ENCODE results near the gene AUTS2.
A peak's percentile ranks its signal among the peaks of the same experiment; 100 is the strongest.
"Not testable (repeated sequence)": the region's sequence is repeated elsewhere in the genome, so short reads cannot be mapped to it uniquely, and the experiment has no call there.

Gene AUTS2

GRCh38 chr7:70622936-70623335, 1024.7 kb downstream of the AUTS2 start:
- DNase-seq (ENCODE audit: extremely low read depth in 1 of 2, low read depth in 1 of 2), result no peak

GRCh38 chr7:70624500-70625103, 1026.3 kb downstream of the AUTS2 start:
- DNase-seq (ENCODE audit: extremely low read depth in 1 of 2, low read depth in 1 of 2), result no peak

GRCh38 chr7:70627461-70627860, 1029.2 kb downstream of the AUTS2 start:
- DNase-seq (ENCODE audit: extremely low read depth in 1 of 2, low read depth in 1 of 2), result no peak

- DNase-seq (ENCODE audit: extremely low read depth in 1 of 2, low read depth in 1 of 2), result no peak
Measured at GRCh38 chr7:70630440-70630817, 1032.2 kb downstream of the AUTS2 start.

DNA sequence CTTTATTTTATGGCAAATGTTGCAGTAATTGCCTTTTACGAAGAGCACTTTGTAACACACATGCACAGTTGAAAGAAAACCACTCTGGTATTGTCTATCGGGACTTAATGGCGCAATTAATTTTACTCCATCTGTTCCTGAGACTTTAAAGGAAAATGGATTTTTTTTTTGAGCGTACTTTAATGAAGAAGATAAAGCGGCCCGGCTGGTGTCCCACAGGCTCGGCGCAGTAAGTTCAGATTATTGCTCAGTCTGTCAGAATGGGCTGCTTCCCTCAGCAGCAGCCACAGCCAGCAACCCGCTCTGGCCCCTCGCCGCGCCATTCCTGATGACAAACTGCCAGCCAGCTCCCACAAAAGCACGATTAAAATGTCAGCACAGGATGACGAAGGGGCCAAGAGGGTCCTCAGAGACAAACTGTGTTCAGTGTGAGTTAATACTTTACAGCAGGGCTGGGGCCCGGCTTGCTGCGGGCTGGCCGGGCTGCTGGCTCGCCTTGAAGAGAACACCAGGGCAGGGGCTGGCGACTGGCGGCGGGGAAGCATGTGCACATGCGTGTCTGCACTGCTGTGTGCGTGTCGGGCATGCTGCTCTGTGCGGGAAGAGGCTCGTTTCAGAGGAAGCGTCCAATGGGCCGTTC, 1032.7 kb downstream of the AUTS2 start:
- no peak for DNase-seq (ENCODE audit: extremely low read depth in 1 of 2, low read depth in 1 of 2)

GRCh38 chr7:70631718-70632117, 1033.4 kb downstream of the AUTS2 start:
- no peak for DNase-seq (ENCODE audit: extremely low read depth in 1 of 2, low read depth in 1 of 2)

DNA sequence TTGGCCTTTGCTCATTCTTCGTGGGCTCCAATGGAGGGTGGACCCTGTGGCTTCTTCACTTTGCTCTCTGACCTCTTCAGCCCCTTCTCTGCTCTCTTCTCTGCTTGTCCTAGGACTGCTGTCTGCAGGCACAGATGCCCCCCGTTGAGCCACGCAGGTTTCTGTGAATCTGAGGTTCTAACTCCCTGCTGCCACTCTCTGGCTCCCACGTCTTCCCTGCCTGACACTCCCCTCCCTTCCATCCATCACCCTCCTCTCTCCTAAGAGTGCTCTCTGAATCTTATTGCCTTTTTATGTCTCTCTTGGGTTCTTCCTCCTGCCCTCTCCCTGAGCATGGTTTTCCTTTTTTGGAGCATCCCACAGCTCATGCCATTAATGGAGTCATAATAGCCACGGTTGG, 1034.1 kb downstream of the AUTS2 start:
- DNase-seq (ENCODE audit: extremely low read depth in 1 of 2, low read depth in 1 of 2), result no peak

GRCh38 chr7:70634071-70634470, 1035.8 kb downstream of the AUTS2 start:
- no peak for DNase-seq (ENCODE audit: extremely low read depth in 1 of 2, low read depth in 1 of 2)

DNA sequence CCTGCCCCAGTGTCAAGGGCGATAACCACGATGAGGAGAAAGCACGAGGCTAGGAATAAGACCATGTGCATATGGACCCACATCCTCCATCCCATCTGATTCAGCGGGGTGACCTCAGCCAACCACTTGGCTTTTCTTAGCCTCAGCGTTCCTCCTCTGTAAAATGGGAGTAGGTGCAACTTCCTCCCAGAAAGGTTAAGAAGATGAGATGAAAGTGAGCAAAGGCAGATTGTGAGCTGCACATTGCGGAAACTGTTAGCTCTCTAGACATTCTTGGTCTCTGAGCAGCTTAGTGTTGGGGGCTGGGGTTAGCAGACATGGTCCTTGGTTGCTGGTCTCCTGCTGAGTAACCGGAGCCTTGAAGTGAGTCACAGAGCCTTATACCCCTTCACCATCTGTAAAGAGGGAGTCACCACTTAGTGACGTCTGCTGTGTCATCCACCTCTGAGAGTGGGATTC, 1036.4 kb downstream of the AUTS2 start:
- DNase-seq (ENCODE audit: extremely low read depth in 1 of 2, low read depth in 1 of 2), result peak in 1 of 2 donors; percentile 27

DNA sequence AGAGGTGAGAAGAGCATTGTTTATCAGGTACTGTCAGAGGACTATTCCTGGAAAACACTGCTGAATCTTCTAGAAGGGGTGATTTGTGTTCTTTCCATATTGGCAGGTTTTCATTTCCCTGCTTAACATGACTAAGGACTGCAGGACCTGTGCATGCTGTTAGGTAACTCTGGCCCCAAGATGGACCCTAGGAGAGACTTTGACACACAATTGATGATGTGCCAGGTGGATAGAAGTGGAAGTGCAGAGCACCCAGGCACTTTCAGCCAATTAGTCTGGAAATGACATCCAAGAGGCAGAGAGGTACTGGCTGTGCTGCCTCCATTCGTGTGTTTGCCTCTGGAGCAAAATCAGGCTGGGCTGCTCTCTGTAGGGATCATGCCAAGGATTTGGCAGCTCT, 1037.4 kb downstream of the AUTS2 start:
- no peak for DNase-seq (ENCODE audit: extremely low read depth in 1 of 2, low read depth in 1 of 2)

DNA sequence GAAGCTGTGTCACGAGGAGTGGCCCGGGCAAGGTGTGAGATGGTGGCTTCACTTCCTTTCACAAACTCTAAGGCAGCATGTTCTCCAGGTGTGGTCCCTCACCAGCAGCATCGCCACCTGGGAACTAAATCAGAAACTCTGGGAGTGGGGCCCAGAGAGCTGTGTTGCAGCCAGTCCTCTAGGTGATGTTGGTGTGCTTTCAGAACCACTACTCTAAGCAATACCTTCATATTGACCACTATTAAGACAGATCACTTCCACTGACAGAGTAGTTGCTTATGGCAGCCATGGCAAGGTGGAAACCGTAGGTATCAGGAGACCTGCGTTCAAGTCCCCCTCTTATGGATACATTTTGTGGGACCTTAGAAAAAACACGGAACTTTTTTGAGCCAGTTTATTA, 1037.9 kb downstream of the AUTS2 start:
- no peak for DNase-seq (ENCODE audit: extremely low read depth in 1 of 2, low read depth in 1 of 2)

GRCh38 chr7:70637726-70638125, 1039.5 kb downstream of the AUTS2 start:
- DNase-seq (ENCODE audit: extremely low read depth in 1 of 2, low read depth in 1 of 2), result no peak

GRCh38 chr7:70638158-70639107, 1040.2 kb downstream of the AUTS2 start:
- DNase-seq (ENCODE audit: extremely low read depth in 1 of 2, low read depth in 1 of 2), result no peak

GRCh38 chr7:70640266-70640833, 1042.1 kb downstream of the AUTS2 start:
- DNase-seq (ENCODE audit: extremely low read depth in 1 of 2, low read depth in 1 of 2), result no peak

GRCh38 chr7:70641882-70642281, 1043.6 kb downstream of the AUTS2 start:
- no peak for DNase-seq (ENCODE audit: extremely low read depth in 1 of 2, low read depth in 1 of 2)

DNA sequence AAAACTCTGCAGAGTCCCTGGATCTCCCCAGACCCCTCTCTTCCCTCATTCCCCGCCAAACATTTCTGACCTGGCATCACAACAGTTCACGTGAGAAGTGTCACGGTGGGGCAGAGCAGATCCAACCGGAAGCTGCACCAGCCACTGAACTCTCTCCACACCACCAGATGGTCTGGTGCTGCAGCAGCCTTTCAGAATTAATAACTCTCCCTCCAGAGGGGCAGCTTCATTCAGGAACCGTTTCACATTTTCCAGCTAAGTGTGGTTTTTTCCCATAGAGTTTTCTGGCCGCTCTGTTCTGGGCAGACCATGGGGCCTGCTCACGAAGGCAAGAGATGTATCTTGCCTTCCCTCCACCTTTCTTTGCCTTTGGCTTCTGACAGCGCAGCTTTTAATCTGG, 1047.0 kb downstream of the AUTS2 start:
- no peak for DNase-seq (ENCODE audit: extremely low read depth in 1 of 2, low read depth in 1 of 2)

DNA sequence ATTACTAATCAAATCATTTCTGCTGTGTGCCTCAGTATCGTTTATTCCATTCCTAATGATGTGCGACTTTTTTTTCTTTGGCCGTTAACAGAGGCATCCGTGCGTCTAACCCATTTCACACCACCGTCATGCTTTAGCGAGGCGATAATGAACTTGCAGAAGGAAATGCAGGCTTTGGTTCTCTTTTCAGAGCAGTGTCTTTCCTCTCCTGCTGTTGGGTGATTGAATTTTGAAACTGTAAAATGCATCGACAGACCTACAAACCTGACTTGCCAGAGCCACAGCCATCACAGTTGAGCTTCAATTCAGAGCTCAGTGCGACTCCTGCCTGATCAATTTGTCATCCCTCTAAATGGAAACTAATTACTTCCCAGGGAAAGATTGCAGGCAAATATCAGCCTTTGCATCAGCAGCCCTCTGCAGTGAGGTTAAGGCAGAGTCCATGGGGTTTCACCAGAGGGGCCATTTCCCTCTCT, 1047.6 kb downstream of the AUTS2 start:
- DNase-seq (ENCODE audit: extremely low read depth in 1 of 2, low read depth in 1 of 2), result no peak

- DNase-seq (ENCODE audit: extremely low read depth in 1 of 2, low read depth in 1 of 2), result no peak
Measured at GRCh38 chr7:70646536-70647248, 1048.4 kb downstream of the AUTS2 start.

DNA sequence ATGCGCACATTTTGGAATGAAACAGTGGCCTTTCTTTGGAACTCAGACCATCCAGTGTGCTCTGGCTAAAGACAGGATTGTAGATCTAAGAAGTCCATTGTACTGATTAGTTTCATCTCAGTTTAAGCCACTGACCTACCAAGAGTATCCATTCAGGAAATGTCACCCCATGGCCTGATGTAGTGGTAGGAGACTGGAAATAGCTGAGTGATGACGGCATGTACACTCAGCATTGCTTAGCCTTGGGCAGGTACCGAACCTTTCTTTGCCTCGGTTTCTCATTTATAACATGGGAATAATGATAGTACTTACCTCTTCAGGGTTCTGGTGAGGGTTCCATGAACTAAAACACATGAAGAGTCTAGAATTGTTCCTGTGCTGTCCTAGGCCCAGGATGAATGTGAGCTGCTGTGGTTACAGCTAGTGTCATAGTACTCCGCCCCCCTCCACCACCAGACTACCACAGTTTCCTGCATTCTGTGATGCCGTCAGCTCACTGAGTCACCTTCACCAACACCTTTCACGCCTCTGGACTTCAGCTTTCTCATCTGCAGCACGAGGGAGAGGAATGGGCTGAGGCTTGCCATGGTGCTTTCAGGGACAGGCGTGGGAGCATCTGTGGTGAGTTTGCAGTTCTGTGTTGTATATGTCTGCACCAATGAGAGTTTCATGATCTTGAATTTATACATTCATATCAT, 1049.7 kb downstream of the AUTS2 start:
- peak; percentile 69 to 86 for DNase-seq (ENCODE audit: extremely low read depth in 1 of 2, low read depth in 1 of 2)

GRCh38 chr7:70648499-70648861, 1050.2 kb downstream of the AUTS2 start:
- not testable (repeated sequence) for DNase-seq (ENCODE audit: extremely low read depth in 1 of 2, low read depth in 1 of 2)

All from stimulated activated CD8-positive, alpha-beta memory T cell treated with anti-CD3 and anti-CD28 coated beads, Interleukin-7, amount 100 ng/mL, for 48 hours (primary cell).